B cell (primary cell): ENCODE results near the gene TTC28. TPM values are rescaled to one million over a fixed set of nuclear protein-coding genes. Genes with fewer than 3 reads are reported as not detected.
"Not testable (repeated sequence)": the region's sequence is repeated elsewhere in the genome, so short reads cannot be mapped to it uniquely, and the experiment has no call there.

Experiments used
- ATAC-seq: fragments of 200-7000 bp; cut with Tn5 transposase; one replicate; pipeline ENCODE4 v1.10.0; 2021; ENCODE audit warnings: low read depth, mild to moderate bottlenecking, moderate number of reproducible peaks, moderate library complexity
- CTCF ChIA-PET: fragments of 350-600 bp; sonication (Branson Sonifier 250); formaldehyde crosslinking; loops from one replicate; lab custom pipeline; 2021; ENCODE audit warnings: antibody characterized with exemption, inconsistent platforms; lab: Charles Lee
- POLR2A ChIA-PET: fragments of 350-600 bp; sonication (Branson Sonifier 250); formaldehyde crosslinking; loops from one replicate; lab custom pipeline; 2021; ENCODE audit warnings: antibody characterized with exemption; lab: Charles Lee
- DNase-seq: peaks from one replicate; pipeline ENCODE4 v3.0.0; 2013
- H2AFZ ChIP-seq: 2 replicates; pipeline ENCODE4 v1.6.1; 2012; ENCODE audit warnings: mild to moderate bottlenecking, low read depth, low read length; ENCODE audit not compliant: insufficient read depth, poor library complexity, severe bottlenecking
- H3K27ac ChIP-seq, 2 donors: 1 replicate in 1 of 2; 2 replicates in 1 of 2; pipeline ENCODE4 v1.5.1; 2012 to 2013; ENCODE audit warnings: low read length in 2 of 2, mild to moderate bottlenecking in 2 of 2, moderate library complexity in 1 of 2
- H3K27me3 ChIP-seq, 4 experiments: fragments of 200-600 bp in 1 of 4; sonication (generic) in 1 of 4; replicated peaks in 1 of 4; 1 replicate in 2 of 4; 2 replicates in 2 of 4; pipeline versions ENCODE4 v1.6.1 to v1.7.0; 2013 to 2016; ENCODE audit warnings: low read length in 3 of 4, mild to moderate bottlenecking in 2 of 4, mixed read lengths in 1 of 4, moderate library complexity in 1 of 4; ENCODE audit not compliant: insufficient read depth in 4 of 4, control insufficient read depth in 3 of 4; ENCODE audit errors: control extremely low read depth in 1 of 4
- H3K36me3 ChIP-seq, 2 experiments: replicated peaks in 1 of 2; 1 replicate in 1 of 2; 2 replicates in 1 of 2; pipeline versions ENCODE4 v1.6.1 to v1.7.1; 2013; ENCODE audit warnings: low read length in 1 of 2; ENCODE audit not compliant: insufficient read depth in 2 of 2, control insufficient read depth in 1 of 2; ENCODE audit errors: control extremely low read depth in 1 of 2, extremely low read depth in 1 of 2
- H3K4me1 ChIP-seq, 2 donors: fragments of 200-600 bp in 1 of 2; sonication (generic) in 1 of 2; 1 replicate in 1 of 2; 2 replicates in 1 of 2; pipeline versions ENCODE4 v1.5.1 to v1.6.1; 2013 to 2017; ENCODE audit warnings: low read length in 2 of 2; ENCODE audit not compliant: control insufficient read depth in 2 of 2, insufficient read depth in 2 of 2
- H3K4me2 ChIP-seq: replicated peaks from 2 replicates; pipeline ENCODE3; 2012; ENCODE audit warnings: mild to moderate bottlenecking, low read depth, low read length; ENCODE audit not compliant: poor library complexity, severe bottlenecking
- H3K4me3 ChIP-seq, 5 experiments: fragments of 200-600 bp in 1 of 5; sonication (generic) in 1 of 5; 1 replicate in 3 of 5; 2 replicates in 2 of 5; pipeline versions ENCODE4 v1.5.1 to v1.7.0; 2011 to 2016; ENCODE audit warnings: low read length in 4 of 5, mild to moderate bottlenecking in 4 of 5, low read depth in 2 of 5, control low read depth in 1 of 5, moderate library complexity in 1 of 5; ENCODE audit not compliant: insufficient read depth in 1 of 5; ENCODE audit errors: control extremely low read depth in 1 of 5, extremely low read depth in 1 of 5
- H3K79me2 ChIP-seq: fragments of 200-600 bp; sonication (generic); one replicate; pipeline ENCODE4 v1.6.0; 2016; ENCODE audit warnings: low read length; ENCODE audit not compliant: control insufficient read depth, insufficient read depth
- H3K9ac ChIP-seq: fragments of 200-600 bp; sonication (generic); 2 replicates; pipeline ENCODE4 v1.6.1; 2017; ENCODE audit warnings: mild to moderate bottlenecking, low read length, moderate library complexity
- H3K9me3 ChIP-seq, 3 donors: one replicate each; pipeline versions ENCODE4 v1.6.1 to v1.7.1; 2013; ENCODE audit warnings: low read length in 2 of 3; ENCODE audit not compliant: control insufficient read depth in 2 of 3, insufficient read depth in 1 of 3; ENCODE audit errors: control extremely low read depth in 1 of 3
- H4K20me1 ChIP-seq: 2 replicates; pipeline ENCODE4 v1.6.0; 2012; ENCODE audit warnings: mild to moderate bottlenecking, low read length; ENCODE audit not compliant: insufficient read depth, control insufficient read depth, poor library complexity, severe bottlenecking
- H3K27ac Mint-ChIP-seq: one replicate; pipeline ENCODE4 v1.8.0; 2021; ENCODE audit warnings: mixed read lengths
- H3K27me3 Mint-ChIP-seq: one replicate; pipeline ENCODE4 v1.8.0; 2021; ENCODE audit warnings: mixed read lengths
- H3K4me1 Mint-ChIP-seq: one replicate; pipeline ENCODE4 v1.8.0; 2021; ENCODE audit warnings: mixed read lengths
- H3K4me3 Mint-ChIP-seq: one replicate; pipeline ENCODE4 v1.8.0; 2021; ENCODE audit warnings: mixed read lengths
- H3K9me3 Mint-ChIP-seq: one replicate; pipeline ENCODE4 v1.8.0; 2022; ENCODE audit warnings: mixed read lengths; ENCODE audit not compliant: insufficient read depth
- CTCF ChIP-seq: fragments of 200-600 bp; IDR thresholded peaks from one replicate; pipeline ENCODE4 v1.8.0; 2022; ENCODE audit warnings: antibody characterized with exemption, mild to moderate bottlenecking
- EZH2 ChIP-seq: IDR thresholded peaks from 2 replicates; pipeline ENCODE4 v1.6.1; 2012; ENCODE audit warnings: borderline replicate concordance, low read depth, mild to moderate bottlenecking, moderate library complexity, low read length; ENCODE audit not compliant: insufficient read depth, poor library complexity, severe bottlenecking
- WGBS: methylation state at CpG from one replicate; pipeline ENCODE4 v1.1.5; 2013; ENCODE audit warnings: missing lambda C conversion rate; ENCODE audit not compliant: insufficient coverage; 5-methylcytosine and 5-hydroxymethylcytosine counted together
- intact Hi-C: fragments of 100-400 bp; cut with micrococcal nuclease; formaldehyde crosslinking; loops from one replicate; pipeline ENCODE4 v1.10.0; 2022
- polyA plus RNA-seq: library from polyadenylated mRNA; depleted of rRNA; stranded (reverse); fragments of >200 nt; gene quantifications from 2 replicates; pipeline ENCODE4 v1.2.3, GENCODE V29; 2012
- total RNA-seq, 2 donors: library from RNA; stranded (reverse); fragments of 120-200 nt in 1 of 2; gene quantifications; 1 replicate in 1 of 2; 2 replicates in 1 of 2; pipeline versions ENCODE4 v1.2.3 to v1.2.4, GENCODE V29; 2013 to 2022

Gene TTC28
- total and polyA plus RNA-seq, 2 donors (not counting 1 experiment from before 2014, with no cell fraction given): 4.5 to 7.3 TPM

GRCh38 chr22:28473258-28473657 lies 206.4 kb downstream of the TTC28 start:
- Mint-ChIP-seq H3K4me3 (no peak overlapping the region), H3K27me3 (peaks cover 24% of the 10 kb centered on the region), H3K27ac (no peak overlapping the region), H3K4me1 (no peaks in the 10 kb centered on the region), H3K9me3 (no peaks in the 10 kb centered on the region)
- Histone ChIP-seq H3K79me2 (no peaks in the 10 kb centered on the region), H3K4me1 (no peaks in the 10 kb centered on the region), H2AFZ (no peak overlapping the region), H3K9me3 (peaks cover 0 to 1% (median 0%) of the 10 kb centered on the region in 3 donors), H3K27ac (no peak overlapping the region), H3K4me3 (no peak overlapping the region), H3K9ac (no peak overlapping the region), H3K4me2 (no peak overlapping the region), H3K36me3 (no peaks in the 10 kb centered on the region), H3K27me3 (peaks cover 0 to 3% (median 0%) of the 10 kb centered on the region in 4 experiments), H4K20me1 (no peaks in the 10 kb centered on the region)
- intact Hi-C loops: no loop called here
- no peak for TF ChIP-seq CTCF
- TF ChIP-seq EZH2: no peak
- ATAC-seq (no peak), DNase-seq (no peak)
- 83% methylated on average over 1 of the region's 2 CpGs for WGBS
- ChIA-PET CTCF (no interaction called here), POLR2A (no interaction called here)

- H3K27me3 ChIP-seq, H3K79me2 ChIP-seq, H4K20me1 ChIP-seq, H3K9ac ChIP-seq, intact Hi-C loops, H3K9me3 ChIP-seq, H3K4me1 ChIP-seq, H3K36me3 ChIP-seq, DNase-seq, H3K4me3 Mint-ChIP-seq, H3K9me3 Mint-ChIP-seq, H3K4me2 ChIP-seq, POLR2A ChIA-PET, H3K27ac Mint-ChIP-seq, H3K4me3 ChIP-seq, ATAC-seq, H3K27ac ChIP-seq, H2AFZ ChIP-seq, H3K4me1 Mint-ChIP-seq: not testable (repeated sequence)
- 91% methylated on average over 1 of the region's 1 CpG for WGBS
- CTCF ChIA-PET: interaction anchor here (0.6 kb wide), 1 partner anchor 13 kb away, joined by 3 read pairs; no protein-coding TSS in a partner anchor
- H3K27me3 Mint-ChIP-seq: peaks cover 24% of the 10 kb centered on the region
Measured at GRCh38 chr22:28467055-28467454, 212.6 kb downstream of the TTC28 start.
